ENCODE measurements around the gene FLII.
"Not testable (repeated sequence)": the region's sequence is repeated elsewhere in the genome, so short reads cannot be mapped to it uniquely, and the experiment has no call there.

FLII gene

GRCh38 chr17:18258356-18259038, at the start of gene FLII:
Gene FLII, minus strand, starts transcription at chr17:18258738. Its CDS starts 48 bp downstream, at chr17:18258690.
- no peak for DNase-seq

- DNase-seq: not testable (repeated sequence)
Observed at GRCh38 chr17:18303206-18303605, 44.7 kb upstream of the FLII start.

- no peak for DNase-seq
Observed at GRCh38 chr17:18300725-18301480, 42.4 kb upstream of the FLII start.

- DNase-seq: not testable (repeated sequence)
Observed at GRCh38 chr17:18298061-18298460, 39.5 kb upstream of the FLII start.

- no peak for DNase-seq
Observed at GRCh38 chr17:18291718-18292540, 33.4 kb upstream of the FLII start.

- DNase-seq: no peak
Observed at GRCh38 chr17:18285296-18285695, 26.8 kb upstream of the FLII start.

GRCh38 chr17:18281788-18282187, 23.2 kb upstream of the FLII start:
- no peak for DNase-seq

GRCh38 chr17:18280766-18281371, 22.3 kb upstream of the FLII start:
- no peak for DNase-seq

- DNase-seq: no peak
Observed at GRCh38 chr17:18280249-18280648, 21.7 kb upstream of the FLII start.

- no peak for DNase-seq
Observed at GRCh38 chr17:18278867-18279266, 20.3 kb upstream of the FLII start.

- DNase-seq: no peak
Observed at GRCh38 chr17:18277076-18277475, 18.5 kb upstream of the FLII start.

GRCh38 chr17:18270046-18270931, 11.8 kb upstream of the FLII start:
- DNase-seq: no peak

- no peak for DNase-seq
Observed at GRCh38 chr17:18267927-18268711, 9.6 kb upstream of the FLII start.

GRCh38 chr17:18267366-18267765, 8.8 kb upstream of the FLII start:
- DNase-seq: no peak

GRCh38 chr17:18263885-18264682, 5.5 kb upstream of the FLII start:
- DNase-seq: no peak

- DNase-seq: no peak
Observed at GRCh38 chr17:18262641-18263040, 4.1 kb upstream of the FLII start.

GRCh38 chr17:18262111-18262510, 3.6 kb upstream of the FLII start:
- DNase-seq: no peak

GRCh38 chr17:18261659-18262058, 3.1 kb upstream of the FLII start:
- DNase-seq: no peak

- DNase-seq: no peak
Observed at GRCh38 chr17:18261146-18261515, 2.6 kb upstream of the FLII start.

All from cortex of kidney (tissue), 1 donor.